HG02610 (cell line): Measurements from ENCODE around the gene DDX49.

Experiments
- ATAC-seq: cut with Tn5 transposase; IDR thresholded peaks from one replicate; pipeline ENCODE4 v1.9.1; 2021; ENCODE audit warnings: mild to moderate bottlenecking, moderate library complexity; ENCODE audit not compliant: unreplicated experiment

Gene DDX49

GRCh38 chr19:18919086-18919899 is at the start of gene DDX49, which contains the start of gene COPE:
Gene DDX49 (plus strand): TSS chr19:18919715. CDS start chr19:18919742, 27 bp downstream.
Gene COPE (minus strand): TSS chr19:18919387. CDS start chr19:18919348, 39 bp downstream.
- peak; percentile 90 for ATAC-seq

GRCh38 chr19:18869781-18870530 is 49.6 kb upstream of the DDX49 start:
- no peak for ATAC-seq

DNA sequence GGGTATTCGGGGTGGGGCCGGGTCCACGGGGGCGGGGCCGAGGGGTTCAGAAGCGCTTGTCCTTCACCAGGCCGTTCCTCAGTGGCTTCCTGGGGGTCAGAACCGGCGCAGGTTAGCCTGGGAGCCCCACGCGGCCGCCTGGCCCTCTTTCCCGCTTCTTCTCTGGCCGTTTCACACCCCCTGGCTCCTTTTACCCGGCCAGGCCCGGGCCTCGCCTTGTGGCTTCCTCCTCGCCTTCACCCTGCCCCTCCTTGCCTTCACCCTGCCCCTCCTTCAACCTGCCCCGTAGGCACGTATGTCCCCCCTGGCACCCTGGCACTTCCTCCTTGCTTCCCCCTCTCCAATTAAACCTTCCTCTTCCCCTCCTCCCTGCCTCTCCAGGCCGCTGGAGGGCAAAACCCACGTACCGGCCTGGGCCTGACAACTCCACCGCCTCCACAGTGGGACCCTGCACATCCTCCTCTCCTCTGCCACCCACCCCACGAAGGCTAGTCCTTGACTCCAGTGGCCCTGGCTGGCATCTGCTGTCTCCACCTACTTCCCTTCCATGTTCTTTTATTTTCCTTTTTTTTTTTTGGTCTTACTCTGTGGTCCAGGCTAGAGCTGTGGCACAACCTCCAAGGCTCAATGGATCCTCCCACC is 48.9 kb upstream of the DDX49 start:
- ATAC-seq, result no peak

GRCh38 chr19:18871543-18871942 is 48.0 kb upstream of the DDX49 start:
- ATAC-seq, result no peak

- no peak for ATAC-seq
These were observed 43.8 kb upstream of the DDX49 start for GRCh38 chr19:18875726-18876125.

DNA sequence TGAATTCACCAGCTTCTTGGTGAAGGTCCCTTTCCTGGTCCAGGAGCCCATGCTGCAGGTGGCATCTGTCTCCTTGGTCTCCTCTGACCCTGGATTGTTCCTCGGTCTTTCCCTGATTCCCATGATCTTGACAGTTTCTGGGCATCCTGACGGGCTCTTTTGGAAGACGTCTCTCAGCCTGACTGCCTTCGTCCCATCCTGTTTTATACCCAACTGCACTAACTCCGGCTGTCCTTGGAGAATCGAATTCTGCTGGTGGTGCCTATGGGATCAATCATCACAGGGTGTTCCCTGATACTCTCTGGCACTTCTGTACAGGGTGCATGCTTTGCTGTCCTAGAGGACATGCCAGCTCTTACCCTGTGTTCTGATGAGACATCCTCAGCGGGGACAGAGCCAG is 42.6 kb upstream of the DDX49 start:
- ATAC-seq, result no peak

DNA sequence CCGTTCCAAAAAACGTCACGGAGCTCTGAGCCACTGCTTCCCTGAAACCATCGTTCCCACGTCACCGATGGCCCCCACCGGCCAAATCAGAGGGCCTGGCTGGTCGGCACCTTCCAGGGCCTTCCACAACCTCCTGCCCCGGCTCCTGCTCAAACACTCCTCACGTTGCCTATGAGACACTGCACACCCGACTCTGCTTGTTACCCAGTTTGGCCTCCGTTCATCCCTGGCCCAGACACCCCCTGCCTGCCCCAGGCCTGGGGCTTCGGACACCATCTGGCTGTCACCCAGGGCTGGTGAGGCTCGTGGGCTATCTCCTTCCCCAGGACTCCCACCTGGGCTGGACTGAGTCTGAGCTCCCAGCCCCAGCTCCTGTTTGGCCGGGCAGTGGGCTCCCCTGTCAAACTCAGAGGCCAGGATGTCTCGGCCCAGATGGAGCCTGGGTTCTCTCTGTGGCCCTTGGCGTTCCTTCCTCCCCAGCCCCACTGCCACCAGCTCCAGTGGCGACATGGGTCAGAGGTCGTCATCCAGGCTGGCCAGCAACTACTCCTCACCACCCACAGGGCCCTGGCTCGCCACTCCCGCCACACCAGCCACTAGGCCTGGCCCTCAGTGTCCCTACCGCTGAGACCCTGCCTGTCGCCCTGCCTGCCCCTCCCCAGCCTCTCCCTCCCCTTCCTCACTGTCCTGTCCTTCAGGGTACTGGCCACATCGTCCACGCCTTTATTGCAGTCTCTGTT is 41.3 kb upstream of the DDX49 start:
- no peak for ATAC-seq

DNA sequence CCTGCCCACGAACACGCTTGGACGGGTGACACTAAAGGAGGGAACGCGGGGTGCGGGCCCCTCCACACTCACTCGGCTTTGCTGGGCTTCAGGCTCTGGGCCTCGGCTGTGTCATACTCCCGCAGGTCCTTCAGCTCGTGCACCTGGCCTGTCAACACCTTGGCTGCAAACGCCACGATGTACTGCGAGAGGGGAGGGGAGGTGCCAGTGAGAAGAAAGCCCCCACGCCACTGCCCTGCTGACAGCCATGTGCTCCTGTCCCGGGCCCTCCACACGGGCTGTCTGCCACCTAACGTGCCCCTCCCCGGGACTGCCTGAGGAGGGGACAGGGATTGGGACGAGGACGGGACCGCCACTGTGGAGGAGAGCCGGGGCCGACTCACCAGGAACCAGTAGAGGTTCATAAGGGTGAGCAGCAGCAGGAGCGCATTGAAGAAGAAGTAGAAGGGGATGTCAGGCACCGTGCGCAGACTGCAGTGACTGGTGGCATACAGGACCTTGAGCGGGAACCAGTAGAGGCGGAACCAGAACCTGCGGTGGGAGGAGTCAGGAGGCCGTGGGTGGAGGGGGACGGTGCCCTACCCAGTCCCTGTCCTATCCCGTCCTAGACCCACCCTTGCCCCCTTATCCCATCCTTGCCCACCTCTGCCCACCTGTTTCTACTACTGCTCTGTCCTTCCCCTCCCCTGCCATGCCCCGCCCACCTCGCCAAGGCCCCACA is 40.5 kb upstream of the DDX49 start:
- no peak for ATAC-seq

DNA sequence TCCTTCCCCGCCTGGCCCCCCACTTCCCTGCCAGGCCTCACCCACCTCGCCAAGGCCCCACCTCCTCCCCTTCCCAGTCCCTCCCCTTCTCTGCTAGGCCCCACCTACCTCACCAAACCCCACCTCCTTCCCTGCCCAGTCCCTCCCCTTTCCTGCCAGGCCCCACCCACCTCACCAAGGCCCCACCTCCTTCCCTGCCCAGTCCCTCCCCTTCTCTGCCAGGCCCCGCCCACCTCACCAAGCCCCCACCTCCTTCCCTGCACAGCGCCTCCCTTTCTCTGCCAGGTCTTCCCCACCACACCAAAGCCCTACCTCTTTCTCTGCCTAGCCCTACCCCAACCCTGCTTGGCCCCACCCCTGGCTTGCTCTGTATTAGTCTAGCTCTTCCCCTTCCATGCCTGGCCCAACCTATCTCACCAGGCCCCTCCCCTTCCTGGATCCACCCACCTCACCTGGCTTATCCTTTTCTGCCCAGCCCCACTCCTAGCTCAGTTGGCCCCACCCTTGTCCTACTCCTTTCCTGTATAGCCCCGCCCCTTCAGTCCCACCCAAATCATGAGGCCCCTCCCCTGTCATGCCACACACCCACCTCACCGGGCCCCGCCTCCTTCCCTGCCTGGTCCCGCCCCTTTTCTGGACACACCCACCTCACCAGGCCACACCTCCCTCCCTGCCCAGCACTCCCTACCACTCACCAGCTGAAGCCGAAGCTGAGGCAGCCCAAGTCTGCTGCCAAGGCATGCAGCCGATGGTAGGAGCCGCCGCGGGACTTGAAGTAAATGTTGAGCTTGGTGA is 39.7 kb upstream of the DDX49 start:
- ATAC-seq, result no peak

GRCh38 chr19:18881491-18881890 is 38.0 kb upstream of the DDX49 start:
- no peak for ATAC-seq

- ATAC-seq, result no peak
These were observed 35.8 kb upstream of the DDX49 start for GRCh38 chr19:18883526-18884304.

GRCh38 chr19:18886972-18887371 is 32.5 kb upstream of the DDX49 start:
- no peak for ATAC-seq

- ATAC-seq, result no peak
These were observed 29.4 kb upstream of the DDX49 start for GRCh38 chr19:18889949-18890745.

GRCh38 chr19:18893587-18894253 is 25.8 kb upstream of the DDX49 start:
- no peak for ATAC-seq

DNA sequence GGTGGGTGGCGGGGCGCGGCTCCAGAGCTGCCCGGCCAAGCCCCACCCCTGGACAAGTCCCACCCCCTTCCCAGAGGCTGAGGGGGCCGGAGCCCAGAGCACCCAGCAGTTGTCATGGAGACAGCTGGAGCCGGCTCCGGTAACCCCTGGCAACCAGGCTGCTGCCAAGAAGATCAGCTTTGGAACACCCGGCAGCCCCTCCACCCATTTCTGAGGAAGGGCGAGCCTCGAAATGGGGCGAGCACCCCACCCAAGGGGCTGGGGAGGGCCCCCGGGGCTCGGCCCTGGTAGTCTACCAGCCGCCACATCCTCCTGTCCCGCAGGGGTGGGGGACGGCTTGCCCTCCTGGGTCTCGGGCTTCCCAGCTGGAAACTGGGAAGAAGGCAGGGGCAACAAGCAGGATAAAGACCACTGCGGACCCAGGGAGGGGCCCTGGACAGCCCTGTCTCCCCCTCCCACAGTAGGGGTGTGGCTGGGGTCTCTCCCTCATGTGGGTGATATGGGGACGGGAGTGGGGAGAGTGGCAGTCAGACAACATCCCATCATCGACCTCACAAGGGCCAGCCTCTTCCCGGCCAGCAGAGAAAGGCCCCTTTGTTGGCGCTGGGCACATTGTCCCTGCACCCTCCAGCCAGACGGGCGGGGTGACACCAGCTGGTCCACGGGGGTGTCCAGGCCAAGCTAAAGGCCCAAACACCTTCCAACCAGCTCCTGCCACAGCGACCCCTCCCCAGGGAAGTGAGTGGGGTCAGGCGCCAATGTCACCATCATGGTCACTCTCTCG is 25.1 kb upstream of the DDX49 start:
- no peak for ATAC-seq

- ATAC-seq, result no peak
These were observed 24.3 kb upstream of the DDX49 start for GRCh38 chr19:18895038-18895823.
